A673 (cell line): ENCODE data around the gene CYP3A4. TPM values are rescaled to one million over a fixed set of nuclear protein-coding genes. Genes with fewer than 3 reads are reported as not detected.

Experiments used
- BruUV-seq: library from RNA; stranded (reverse); fragments of 400-500 nt; replicated peaks from 2 replicates; lab custom pipeline; 2021; lab: Mats Ljungman, UMichigan
- CTCF ChIA-PET: fragments of 300-600 bp; sonication (Branson Sonifier 250); formaldehyde crosslinking; loops from one replicate; lab custom pipeline; 2022; ENCODE audit warnings: antibody characterized with exemption; lab: Charles Lee
- POLR2A ChIA-PET: fragments of 300-600 bp; sonication (Branson Sonifier 250); formaldehyde crosslinking; loops from one replicate; lab custom pipeline; 2022; ENCODE audit warnings: antibody characterized with exemption; ENCODE audit not compliant: low non-redundant PET; lab: Charles Lee
- DNase-seq: peaks from one replicate; pipeline ENCODE4 v3.0.0-alpha.2; 2015; ENCODE audit warnings: low spot score
- H3K27ac ChIP-seq: fragments of 200-600 bp; sonication (generic); 2 replicates; pipeline ENCODE4 v1.5.1; 2016; ENCODE audit warnings: mixed run types, low read depth, mild to moderate bottlenecking, mixed read lengths, antibody characterized with exemption, low read length; ENCODE audit not compliant: poor library complexity, severe bottlenecking
- H3K27me3 ChIP-seq: fragments of 200-600 bp; sonication (generic); replicated peaks from 2 replicates; pipeline ENCODE4 v1.6.1; 2017; ENCODE audit warnings: mixed run types, low read depth, mild to moderate bottlenecking, mixed read lengths, antibody characterized with exemption, low read length; ENCODE audit not compliant: insufficient read depth, poor library complexity
- H3K36me3 ChIP-seq: fragments of 200-600 bp; sonication (generic); 2 replicates; pipeline ENCODE4 v1.6.1; 2016; ENCODE audit warnings: mixed run types, mild to moderate bottlenecking, mixed read lengths, antibody characterized with exemption, low read length; ENCODE audit not compliant: insufficient read depth, poor library complexity, severe bottlenecking
- H3K4me1 ChIP-seq: fragments of 200-600 bp; sonication (generic); 2 replicates; pipeline ENCODE4 v1.6.1; 2017; ENCODE audit warnings: mixed run types, mild to moderate bottlenecking, mixed read lengths, antibody characterized with exemption, low read length; ENCODE audit not compliant: insufficient read depth, poor library complexity, severe bottlenecking
- H3K4me3 ChIP-seq: fragments of 200-600 bp; sonication (generic); 2 replicates; pipeline ENCODE4 v1.5.1; 2016; ENCODE audit warnings: low read depth, mixed run types, mild to moderate bottlenecking, mixed read lengths, low read length; ENCODE audit not compliant: poor library complexity, severe bottlenecking
- H3K9me3 ChIP-seq: fragments of 200-600 bp; sonication (generic); 2 replicates; pipeline ENCODE4 v1.6.1; 2016; ENCODE audit warnings: mixed run types, low read depth, mild to moderate bottlenecking, mixed read lengths, antibody characterized with exemption, low read length; ENCODE audit not compliant: poor library complexity, severe bottlenecking
- EZH2 ChIP-seq: fragments of 200-600 bp; sonication (generic); IDR thresholded peaks from 2 replicates; pipeline ENCODE4 v1.6.1; 2017; ENCODE audit warnings: borderline replicate concordance, low read depth, mild to moderate bottlenecking, mixed read lengths, antibody characterized with exemption, low read length; ENCODE audit not compliant: poor library complexity, severe bottlenecking
- intact Hi-C: fragments of 100-400 bp; cut with micrococcal nuclease; formaldehyde crosslinking; loops from one replicate; pipeline ENCODE4 v1.10.0; 2022; ENCODE audit not compliant: unreplicated experiment
- total RNA-seq: library from RNA; stranded (reverse); gene quantifications from 2 replicates; pipeline ENCODE4 v1.2.3, GENCODE V29; 2021
- TF ChIP-seq, protein P1 (sequence below): fragments of 300-800, 200-600 bp; sonication (generic); conservative IDR thresholded peaks from 2 replicates; pipeline ENCODE4 v1.5.1; 2017; ENCODE audit warnings: low read depth, mild to moderate bottlenecking, antibody characterized with exemption, low read length, moderate library complexity, mixed read lengths

Gene CYP3A4
- total RNA-seq, 1 experiment from 2014 or later = not detected

DNA sequence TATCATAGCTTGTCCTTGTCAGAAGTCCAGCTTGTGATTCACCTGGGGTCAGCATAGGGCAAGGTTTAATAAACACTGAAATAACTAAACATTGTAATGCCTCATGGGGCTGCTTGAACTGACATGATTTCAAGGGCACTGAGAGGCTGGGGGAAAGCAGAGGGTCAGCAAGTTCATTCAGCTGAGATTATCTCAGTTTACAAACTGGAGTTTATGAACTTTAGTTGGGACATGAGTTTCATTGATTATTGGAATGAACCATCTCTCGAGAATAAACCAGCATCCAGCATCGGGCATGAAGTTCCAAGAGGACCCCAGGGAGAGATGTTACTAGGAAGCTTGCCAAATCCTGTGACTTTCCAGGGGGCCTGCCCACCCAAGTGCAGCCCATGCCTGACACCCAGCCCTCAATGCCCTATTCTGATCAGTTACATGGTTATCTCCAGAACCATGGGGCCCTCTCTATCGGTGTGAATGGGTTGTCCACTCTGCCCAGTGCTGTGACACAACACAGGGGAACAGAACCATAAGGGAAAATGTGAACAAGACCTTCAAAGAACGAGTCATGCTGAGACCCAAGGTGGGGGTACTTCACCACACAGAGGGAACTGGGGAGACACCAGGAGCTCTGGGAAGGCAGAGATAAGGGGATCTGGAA is 41.1 kb downstream of the CYP3A4 start:
- BruUV-seq = no TSS peak
- no peak for TF ChIP-seq EZH2
- TF ChIP-seq, protein P1, sequence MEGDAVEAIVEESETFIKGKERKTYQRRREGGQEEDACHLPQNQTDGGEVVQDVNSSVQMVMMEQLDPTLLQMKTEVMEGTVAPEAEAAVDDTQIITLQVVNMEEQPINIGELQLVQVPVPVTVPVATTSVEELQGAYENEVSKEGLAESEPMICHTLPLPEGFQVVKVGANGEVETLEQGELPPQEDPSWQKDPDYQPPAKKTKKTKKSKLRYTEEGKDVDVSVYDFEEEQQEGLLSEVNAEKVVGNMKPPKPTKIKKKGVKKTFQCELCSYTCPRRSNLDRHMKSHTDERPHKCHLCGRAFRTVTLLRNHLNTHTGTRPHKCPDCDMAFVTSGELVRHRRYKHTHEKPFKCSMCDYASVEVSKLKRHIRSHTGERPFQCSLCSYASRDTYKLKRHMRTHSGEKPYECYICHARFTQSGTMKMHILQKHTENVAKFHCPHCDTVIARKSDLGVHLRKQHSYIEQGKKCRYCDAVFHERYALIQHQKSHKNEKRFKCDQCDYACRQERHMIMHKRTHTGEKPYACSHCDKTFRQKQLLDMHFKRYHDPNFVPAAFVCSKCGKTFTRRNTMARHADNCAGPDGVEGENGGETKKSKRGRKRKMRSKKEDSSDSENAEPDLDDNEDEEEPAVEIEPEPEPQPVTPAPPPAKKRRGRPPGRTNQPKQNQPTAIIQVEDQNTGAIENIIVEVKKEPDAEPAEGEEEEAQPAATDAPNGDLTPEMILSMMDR = no peak
- peaks cover 10% of the 10 kb centered on the region for H3K4me1 ChIP-seq

DNA sequence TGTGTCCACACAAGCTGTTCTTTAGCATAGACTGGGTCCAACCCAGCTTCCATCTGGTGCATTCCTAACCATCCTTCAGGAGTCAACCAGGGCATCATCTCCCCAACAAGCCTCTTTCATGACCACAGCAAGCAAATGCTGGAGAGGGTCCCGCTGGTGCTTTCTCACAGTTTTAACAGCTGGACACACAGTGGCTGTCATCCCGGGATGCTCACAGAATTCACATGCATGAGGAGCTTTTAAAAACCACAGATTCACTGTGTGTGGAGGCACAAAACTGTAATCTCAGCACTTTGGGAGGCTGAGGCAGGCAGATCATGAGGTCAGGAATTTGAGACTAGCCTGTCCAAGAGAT is 42.6 kb downstream of the CYP3A4 start:
- intact Hi-C loops = no loop called here
- H3K4me3 ChIP-seq = no peak overlapping the region
- H3K9me3 ChIP-seq = no peaks in the 10 kb centered on the region
- no peak for DNase-seq
- TF ChIP-seq, protein P1 = no peak
- no peak for TF ChIP-seq EZH2
- H3K27ac ChIP-seq = no peak overlapping the region
- H3K36me3 ChIP-seq = no peaks in the 10 kb centered on the region
- BruUV-seq = no TSS peak
- CTCF ChIA-PET = no interaction called here
- H3K27me3 ChIP-seq = no peaks in the 10 kb centered on the region
- POLR2A ChIA-PET = no interaction called here
- H3K4me1 ChIP-seq = peaks cover 17% of the 10 kb centered on the region

More for the DNA sequence above, 41.1 kb downstream of the CYP3A4 start:
- H3K4me3 ChIP-seq = no peak overlapping the region
- DNase-seq = no peak
- intact Hi-C loops = no loop called here
- ChIA-PET CTCF (no interaction called here), POLR2A (no interaction called here)
- no peaks in the 10 kb centered on the region for H3K36me3 ChIP-seq
- H3K27me3 ChIP-seq = no peaks in the 10 kb centered on the region
- no peaks in the 10 kb centered on the region for H3K9me3 ChIP-seq
- no peak overlapping the region for H3K27ac ChIP-seq

DNA sequence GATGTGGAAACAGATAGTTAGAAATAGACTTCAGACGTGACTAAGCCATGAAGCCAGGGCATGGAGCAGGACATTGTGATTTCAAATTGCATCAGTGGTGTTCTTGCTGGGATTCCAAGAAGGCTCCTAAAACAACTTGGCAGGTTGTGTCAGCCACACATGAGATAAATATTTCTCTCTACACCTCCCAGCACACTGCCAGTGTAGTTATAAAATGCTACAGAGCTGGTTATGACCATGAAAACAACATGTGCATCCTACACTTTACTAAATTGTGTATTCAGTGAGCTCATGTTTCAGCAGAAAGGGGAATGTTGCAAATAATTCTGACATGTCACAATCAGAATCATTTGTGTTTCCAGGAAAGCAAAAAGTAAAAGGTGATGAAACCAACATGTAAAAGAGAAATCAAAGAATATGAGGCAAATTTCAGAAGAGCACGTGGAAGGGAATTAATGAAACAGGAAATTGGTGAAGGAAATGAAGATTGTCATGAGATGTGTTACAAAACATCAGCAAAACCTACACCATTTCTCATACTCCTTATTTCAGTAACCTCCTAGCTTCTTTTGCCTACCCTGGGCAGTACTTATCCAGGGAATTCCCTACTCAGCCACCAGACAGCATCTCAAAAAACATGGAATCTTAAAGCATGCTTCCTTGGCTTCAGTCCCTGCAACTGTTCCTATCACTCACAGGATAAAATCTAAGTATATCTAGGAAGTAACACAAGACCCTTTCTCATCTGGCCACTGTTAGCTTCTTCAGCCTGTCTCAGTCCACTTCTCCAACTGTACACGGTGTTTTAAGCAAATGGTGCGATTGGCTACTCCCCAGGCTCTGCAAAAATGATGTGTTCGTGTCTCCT is 43.2 kb downstream of the CYP3A4 start:
- ChIA-PET POLR2A (no interaction called here), CTCF (no interaction called here)
- no peak for TF ChIP-seq EZH2
- TF ChIP-seq, protein P1 = no peak
- Histone ChIP-seq H3K4me1 (peaks cover 17% of the 10 kb centered on the region), H3K9me3 (no peaks in the 10 kb centered on the region), H3K27ac (no peak overlapping the region), H3K27me3 (no peaks in the 10 kb centered on the region), H3K36me3 (no peaks in the 10 kb centered on the region), H3K4me3 (no peak overlapping the region)
- intact Hi-C loops = no loop called here
- no peak for DNase-seq
- no TSS peak for BruUV-seq
